Fibroblast of pulmonary artery (primary cell): ENCODE data around the gene SLC17A3.

ENCODE experiments used
- DNase-seq: peaks from one replicate; pipeline ENCODE4 v3.0.0-alpha.2; 2010; ENCODE audit warnings: low read depth
- H3K4me3 ChIP-seq: replicated peaks from 2 replicates; pipeline ENCODE4 v1.5.1; 2011; ENCODE audit warnings: low read depth, mild to moderate bottlenecking, control low read depth, low read length, moderate library complexity
- CTCF ChIP-seq: IDR thresholded peaks from 2 replicates; pipeline ENCODE4 v1.5.1; 2011; ENCODE audit warnings: mild to moderate bottlenecking, control low read depth, low read length, inconsistent platforms; ENCODE audit errors: missing control alignments

SLC17A3 gene

GRCh38 chr6:25872814-25873213 is 1.2 kb downstream of the SLC17A3 start:
- TF ChIP-seq CTCF = no peak
- no peak overlapping the region for H3K4me3 ChIP-seq
- DNase-seq = no peak

GRCh38 chr6:25869840-25870239 is 4.2 kb downstream of the SLC17A3 start:
- DNase-seq = no peak
- H3K4me3 ChIP-seq = no peak overlapping the region
- TF ChIP-seq CTCF = no peak

- DNase-seq = no peak
- TF ChIP-seq CTCF = no peak
- H3K4me3 ChIP-seq = no peak overlapping the region
Measured at GRCh38 chr6:25868436-25869183, 5.4 kb downstream of the SLC17A3 start.

- no peak for DNase-seq
Measured at GRCh38 chr6:25866011-25866410, 8.0 kb downstream of the SLC17A3 start.

GRCh38 chr6:25863360-25863759 is 10.7 kb downstream of the SLC17A3 start:
- no peak for TF ChIP-seq CTCF
- no peak overlapping the region for H3K4me3 ChIP-seq
- DNase-seq = no peak

More at GRCh38 chr6:25866011-25866410, 8.0 kb downstream of the SLC17A3 start:
- no peak for TF ChIP-seq CTCF
- H3K4me3 ChIP-seq = no peak overlapping the region

GRCh38 chr6:25862199-25862598 is 11.8 kb downstream of the SLC17A3 start:
- TF ChIP-seq CTCF = no peak
- peak; percentile 1 for DNase-seq
- no peak overlapping the region for H3K4me3 ChIP-seq

- no peak for TF ChIP-seq CTCF
- DNase-seq = no peak
- no peak overlapping the region for H3K4me3 ChIP-seq
Measured at GRCh38 chr6:25852756-25853155, 21.3 kb downstream of the SLC17A3 start.
